ENCODE data around the gene AGTRAP. TPM values are rescaled to one million over a fixed set of nuclear protein-coding genes. Genes with fewer than 3 reads are reported as not detected.
A peak's percentile ranks its signal among the peaks of the same experiment; 100 is the strongest.

Gene AGTRAP
- total and polyA plus RNA-seq, 9 of the 15 experiments (the other 6 are each of a cell fraction or from before 2014, with no cell fraction given) = 26.8 to 105 (median 57.5) TPM

DNA sequence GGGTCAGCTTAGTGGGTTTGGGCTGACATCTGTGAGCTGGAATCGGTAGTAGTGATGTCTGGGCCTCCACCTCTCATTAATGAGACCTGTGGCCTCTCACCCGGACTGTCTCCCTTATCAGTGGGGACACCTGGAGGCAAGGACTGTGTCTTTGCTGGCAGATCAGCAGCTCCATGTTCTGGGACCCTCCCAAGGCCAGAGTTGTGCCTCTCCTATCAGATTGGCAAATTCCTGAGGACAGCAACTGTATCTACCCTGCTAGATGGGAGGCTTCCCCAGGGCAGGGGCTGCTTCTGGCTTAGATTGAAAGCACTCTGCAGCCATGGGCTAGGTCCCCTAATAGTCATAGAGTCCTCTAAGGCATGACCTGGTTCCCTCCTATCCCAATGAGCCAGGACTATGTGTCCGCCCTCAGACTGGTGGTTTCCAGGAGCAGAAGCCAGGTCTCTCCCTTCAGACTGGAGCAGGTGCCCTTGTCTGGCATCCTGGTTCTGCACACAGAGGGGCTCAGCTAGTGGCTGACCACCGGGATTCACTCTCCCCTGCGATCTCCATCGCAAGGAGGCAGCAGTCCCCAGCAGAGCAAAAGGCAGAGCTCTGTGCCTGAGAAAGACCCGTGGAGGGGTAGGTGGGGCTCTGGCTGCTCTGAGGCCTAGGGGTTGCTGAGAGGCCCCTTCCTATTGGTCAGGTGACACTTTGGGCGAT, 38.6 kb upstream of the AGTRAP start (continued):
- TF ChIP-seq, protein P1, sequence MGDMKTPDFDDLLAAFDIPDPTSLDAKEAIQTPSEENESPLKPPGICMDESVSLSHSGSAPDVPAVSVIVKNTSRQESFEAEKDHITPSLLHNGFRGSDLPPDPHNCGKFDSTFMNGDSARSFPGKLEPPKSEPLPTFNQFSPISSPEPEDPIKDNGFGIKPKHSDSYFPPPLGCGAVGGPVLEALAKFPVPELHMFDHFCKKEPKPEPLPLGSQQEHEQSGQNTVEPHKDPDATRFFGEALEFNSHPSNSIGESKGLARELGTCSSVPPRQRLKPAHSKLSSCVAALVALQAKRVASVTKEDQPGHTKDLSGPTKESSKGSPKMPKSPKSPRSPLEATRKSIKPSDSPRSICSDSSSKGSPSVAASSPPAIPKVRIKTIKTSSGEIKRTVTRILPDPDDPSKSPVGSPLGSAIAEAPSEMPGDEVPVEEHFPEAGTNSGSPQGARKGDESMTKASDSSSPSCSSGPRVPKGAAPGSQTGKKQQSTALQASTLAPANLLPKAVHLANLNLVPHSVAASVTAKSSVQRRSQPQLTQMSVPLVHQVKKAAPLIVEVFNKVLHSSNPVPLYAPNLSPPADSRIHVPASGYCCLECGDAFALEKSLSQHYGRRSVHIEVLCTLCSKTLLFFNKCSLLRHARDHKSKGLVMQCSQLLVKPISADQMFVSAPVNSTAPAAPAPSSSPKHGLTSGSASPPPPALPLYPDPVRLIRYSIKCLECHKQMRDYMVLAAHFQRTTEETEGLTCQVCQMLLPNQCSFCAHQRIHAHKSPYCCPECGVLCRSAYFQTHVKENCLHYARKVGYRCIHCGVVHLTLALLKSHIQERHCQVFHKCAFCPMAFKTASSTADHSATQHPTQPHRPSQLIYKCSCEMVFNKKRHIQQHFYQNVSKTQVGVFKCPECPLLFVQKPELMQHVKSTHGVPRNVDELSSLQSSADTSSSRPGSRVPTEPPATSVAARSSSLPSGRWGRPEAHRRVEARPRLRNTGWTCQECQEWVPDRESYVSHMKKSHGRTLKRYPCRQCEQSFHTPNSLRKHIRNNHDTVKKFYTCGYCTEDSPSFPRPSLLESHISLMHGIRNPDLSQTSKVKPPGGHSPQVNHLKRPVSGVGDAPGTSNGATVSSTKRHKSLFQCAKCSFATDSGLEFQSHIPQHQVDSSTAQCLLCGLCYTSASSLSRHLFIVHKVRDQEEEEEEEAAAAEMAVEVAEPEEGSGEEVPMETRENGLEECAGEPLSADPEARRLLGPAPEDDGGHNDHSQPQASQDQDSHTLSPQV (IDR thresholded peaks at IDR 0.05) = no peak
- no peak for TF ChIP-seq ZNF431 (CRISPR knock-in tag; IDR thresholded peaks at IDR 0.05)
- TF ChIP-seq, protein P2, sequence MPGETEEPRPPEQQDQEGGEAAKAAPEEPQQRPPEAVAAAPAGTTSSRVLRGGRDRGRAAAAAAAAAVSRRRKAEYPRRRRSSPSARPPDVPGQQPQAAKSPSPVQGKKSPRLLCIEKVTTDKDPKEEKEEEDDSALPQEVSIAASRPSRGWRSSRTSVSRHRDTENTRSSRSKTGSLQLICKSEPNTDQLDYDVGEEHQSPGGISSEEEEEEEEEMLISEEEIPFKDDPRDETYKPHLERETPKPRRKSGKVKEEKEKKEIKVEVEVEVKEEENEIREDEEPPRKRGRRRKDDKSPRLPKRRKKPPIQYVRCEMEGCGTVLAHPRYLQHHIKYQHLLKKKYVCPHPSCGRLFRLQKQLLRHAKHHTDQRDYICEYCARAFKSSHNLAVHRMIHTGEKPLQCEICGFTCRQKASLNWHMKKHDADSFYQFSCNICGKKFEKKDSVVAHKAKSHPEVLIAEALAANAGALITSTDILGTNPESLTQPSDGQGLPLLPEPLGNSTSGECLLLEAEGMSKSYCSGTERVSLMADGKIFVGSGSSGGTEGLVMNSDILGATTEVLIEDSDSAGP (CRISPR knock-in tag; IDR thresholded peaks at IDR 0.05) = no peak
- TF ChIP-seq PTTG1 (tag; IDR thresholded peaks at IDR 0.05; ENCODE audit: low read depth) = no peak
- no peak for TF ChIP-seq ZBED1 (IDR thresholded peaks at IDR 0.05)
- TF ChIP-seq ZNF184 (CRISPR knock-in tag; IDR thresholded peaks at IDR 0.05) = no peak
- no peak for TF ChIP-seq BCL6 (CRISPR knock-in tag; IDR thresholded peaks at IDR 0.05)
- TF ChIP-seq ZNF174 (CRISPR knock-in tag; IDR thresholded peaks at IDR 0.05) = no peak
- TF ChIP-seq ZNF589 (CRISPR knock-in tag; IDR thresholded peaks at IDR 0.05; ENCODE audit: low read depth) = no peak
- TF ChIP-seq U2AF2 (optimal IDR thresholded peaks at IDR 0.05; ENCODE audit: low read depth, low read length) = no peak
- TF ChIP-seq, protein P3, sequence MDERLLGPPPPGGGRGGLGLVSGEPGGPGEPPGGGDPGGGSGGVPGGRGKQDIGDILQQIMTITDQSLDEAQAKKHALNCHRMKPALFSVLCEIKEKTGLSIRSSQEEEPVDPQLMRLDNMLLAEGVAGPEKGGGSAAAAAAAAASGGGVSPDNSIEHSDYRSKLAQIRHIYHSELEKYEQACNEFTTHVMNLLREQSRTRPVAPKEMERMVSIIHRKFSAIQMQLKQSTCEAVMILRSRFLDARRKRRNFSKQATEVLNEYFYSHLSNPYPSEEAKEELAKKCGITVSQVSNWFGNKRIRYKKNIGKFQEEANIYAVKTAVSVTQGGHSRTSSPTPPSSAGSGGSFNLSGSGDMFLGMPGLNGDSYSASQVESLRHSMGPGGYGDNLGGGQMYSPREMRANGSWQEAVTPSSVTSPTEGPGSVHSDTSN (CRISPR knock-in tag; IDR thresholded peaks at IDR 0.05; ENCODE audit: low read depth) = no peak
- TF ChIP-seq, protein P3 (tag; conservative IDR thresholded peaks at IDR 0.05; ENCODE audit: low read depth) = no peak
- TF ChIP-seq, protein P4, sequence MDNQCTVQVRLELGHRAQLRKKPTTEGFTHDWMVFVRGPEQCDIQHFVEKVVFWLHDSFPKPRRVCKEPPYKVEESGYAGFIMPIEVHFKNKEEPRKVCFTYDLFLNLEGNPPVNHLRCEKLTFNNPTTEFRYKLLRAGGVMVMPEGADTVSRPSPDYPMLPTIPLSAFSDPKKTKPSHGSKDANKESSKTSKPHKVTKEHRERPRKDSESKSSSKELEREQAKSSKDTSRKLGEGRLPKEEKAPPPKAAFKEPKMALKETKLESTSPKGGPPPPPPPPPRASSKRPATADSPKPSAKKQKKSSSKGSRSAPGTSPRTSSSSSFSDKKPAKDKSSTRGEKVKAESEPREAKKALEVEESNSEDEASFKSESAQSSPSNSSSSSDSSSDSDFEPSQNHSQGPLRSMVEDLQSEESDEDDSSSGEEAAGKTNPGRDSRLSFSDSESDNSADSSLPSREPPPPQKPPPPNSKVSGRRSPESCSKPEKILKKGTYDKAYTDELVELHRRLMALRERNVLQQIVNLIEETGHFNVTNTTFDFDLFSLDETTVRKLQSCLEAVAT (IDR thresholded peaks at IDR 0.05) = no peak
- peak; percentile 42; the same call in 1 of the 2 replicates for TF ChIP-seq ATF7 (IDR thresholded peaks at IDR 0.05)
- no peak for TF ChIP-seq ZKSCAN3 (CRISPR knock-in tag; IDR thresholded peaks at IDR 0.05)
- peak; percentile 10 for TF ChIP-seq DACH1 (IDR thresholded peaks at IDR 0.05; ENCODE audit: partially characterized antibody)
- TF ChIP-seq ZEB2 (IDR thresholded peaks at IDR 0.05) = peak; percentile 50; the same call in 1 of the 2 replicates
- no peak; the same call in 1 of the 2 replicates for TF ChIP-seq SMARCE1 (IDR thresholded peaks at IDR 0.05)
- TF ChIP-seq SMAD1 (IDR thresholded peaks at IDR 0.05; ENCODE audit: low read depth, low read length, partially characterized antibody) = no peak
- TF ChIP-seq MEF2D (tag; conservative IDR thresholded peaks at IDR 0.05; ENCODE audit: low read depth) = no peak
